Measurements from ENCODE around the gene NCAPG2.

Gene NCAPG2

GRCh38 chr7:158662610-158663427 lies 41.8 kb downstream of the NCAPG2 start:
- Histone ChIP-seq H3K27me3 (replicated peaks; ENCODE audit: control insufficient read depth, insufficient read depth, low read length, poor library complexity, severe bottlenecking) (no peaks in the 10 kb centered on the region), H3K36me3 (ENCODE audit: control insufficient read depth, insufficient read depth, low read length) (no peaks in the 10 kb centered on the region), H3K27ac (ENCODE audit: insufficient read depth, low read length, poor library complexity, severe bottlenecking) (no peak overlapping the region), H3K4me3 (ENCODE audit: insufficient read depth, low read depth, low read length, poor library complexity, severe bottlenecking) (no peak overlapping the region), H3K4me1 (ENCODE audit: control insufficient read depth, insufficient read depth, low read length, poor library complexity, severe bottlenecking) (no peaks in the 10 kb centered on the region), H3K9me3 (ENCODE audit: control insufficient read depth, low read length) (no peaks in the 10 kb centered on the region)
- DNase-seq = no peak

DNA sequence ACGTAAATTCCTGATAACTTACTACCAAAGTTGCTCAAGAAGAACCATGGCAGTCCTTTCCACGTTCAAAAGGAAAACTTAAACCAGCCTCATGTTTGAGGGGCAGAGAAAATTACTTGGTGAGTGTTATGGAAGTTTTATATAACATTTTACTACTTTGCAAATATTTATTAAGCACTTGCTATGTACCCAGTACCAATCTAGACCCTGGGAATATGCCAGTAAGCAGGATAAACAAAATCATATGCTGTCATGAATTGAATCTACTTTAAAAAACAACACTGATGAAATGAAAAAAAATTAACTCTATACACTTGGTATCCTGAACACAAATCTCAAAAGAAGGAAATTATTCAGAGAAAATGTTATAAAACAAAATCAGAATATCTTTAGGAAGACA lies 46.1 kb downstream of the NCAPG2 start:
- no peak for DNase-seq
- Histone ChIP-seq H3K4me3 (ENCODE audit: insufficient read depth, low read depth, low read length, poor library complexity, severe bottlenecking) (no peak overlapping the region), H3K4me1 (ENCODE audit: control insufficient read depth, insufficient read depth, low read length, poor library complexity, severe bottlenecking) (no peaks in the 10 kb centered on the region), H3K27me3 (replicated peaks; ENCODE audit: control insufficient read depth, insufficient read depth, low read length, poor library complexity, severe bottlenecking) (no peaks in the 10 kb centered on the region), H3K9me3 (ENCODE audit: control insufficient read depth, low read length) (no peaks in the 10 kb centered on the region), H3K27ac (ENCODE audit: insufficient read depth, low read length, poor library complexity, severe bottlenecking) (no peak overlapping the region), H3K36me3 (ENCODE audit: control insufficient read depth, insufficient read depth, low read length) (no peaks in the 10 kb centered on the region)

DNA sequence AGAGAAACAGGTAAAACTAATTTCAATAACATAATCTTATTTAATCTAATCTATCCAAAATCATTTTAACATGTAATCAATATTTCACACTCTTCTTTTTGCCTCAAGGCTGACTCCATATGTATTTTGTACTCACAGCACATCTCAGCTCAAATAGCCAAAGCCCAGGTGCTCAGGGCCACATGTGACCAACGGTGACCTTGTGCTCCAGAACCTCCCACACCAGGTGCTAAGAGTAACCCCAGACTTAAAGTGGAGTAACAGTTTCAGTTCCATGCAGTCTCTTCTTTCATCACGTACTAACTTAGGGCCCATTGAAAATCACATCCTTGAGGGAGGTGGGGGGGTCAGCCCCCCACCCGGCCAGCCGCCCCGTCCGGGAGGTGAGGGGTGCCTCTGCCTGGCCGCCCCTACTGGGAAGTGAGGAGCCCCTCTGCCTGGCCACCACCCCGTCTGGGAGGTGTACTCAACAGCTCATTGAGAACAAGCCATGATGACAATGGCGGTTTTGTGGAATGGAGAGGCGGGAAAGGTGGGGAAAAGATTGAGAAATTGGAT lies 47.3 kb downstream of the NCAPG2 start:
- Histone ChIP-seq H3K4me1 (ENCODE audit: control insufficient read depth, insufficient read depth, low read length, poor library complexity, severe bottlenecking) (no peaks in the 10 kb centered on the region), H3K27ac (ENCODE audit: insufficient read depth, low read length, poor library complexity, severe bottlenecking) (no peak overlapping the region), H3K36me3 (ENCODE audit: control insufficient read depth, insufficient read depth, low read length) (no peaks in the 10 kb centered on the region), H3K27me3 (replicated peaks; ENCODE audit: control insufficient read depth, insufficient read depth, low read length, poor library complexity, severe bottlenecking) (no peaks in the 10 kb centered on the region), H3K4me3 (ENCODE audit: insufficient read depth, low read depth, low read length, poor library complexity, severe bottlenecking) (no peak overlapping the region), H3K9me3 (ENCODE audit: control insufficient read depth, low read length) (no peaks in the 10 kb centered on the region)
- DNase-seq = no peak

DNA sequence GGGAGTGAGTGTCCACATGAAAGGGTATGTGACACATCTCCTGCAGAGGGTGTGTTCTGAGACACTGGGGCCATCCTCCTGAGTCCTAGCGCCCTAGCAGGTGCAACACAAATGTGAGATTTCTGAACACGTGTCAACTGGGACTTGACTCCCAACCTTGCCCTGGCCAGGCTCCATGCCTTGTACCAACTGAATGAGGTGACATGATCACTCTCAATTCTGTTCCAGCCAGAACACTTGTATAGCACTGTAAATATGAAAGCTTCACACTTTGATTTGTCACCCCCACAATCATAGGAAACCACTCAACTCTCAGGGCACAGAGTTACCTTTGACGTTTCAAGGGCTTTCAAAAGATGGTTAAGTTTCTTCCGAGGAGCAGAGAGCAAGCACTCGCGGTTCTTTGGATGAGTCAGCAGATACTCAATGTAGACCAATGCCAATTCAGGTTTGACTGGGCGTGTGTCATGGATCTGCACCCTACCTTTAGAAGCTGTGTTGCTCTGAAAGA lies 48.6 kb downstream of the NCAPG2 start:
- H3K27ac ChIP-seq (ENCODE audit: insufficient read depth, low read length, poor library complexity, severe bottlenecking) = no peak overlapping the region
- H3K36me3 ChIP-seq (ENCODE audit: control insufficient read depth, insufficient read depth, low read length) = no peaks in the 10 kb centered on the region
- H3K9me3 ChIP-seq (ENCODE audit: control insufficient read depth, low read length) = no peaks in the 10 kb centered on the region
- H3K4me1 ChIP-seq (ENCODE audit: control insufficient read depth, insufficient read depth, low read length, poor library complexity, severe bottlenecking) = no peaks in the 10 kb centered on the region
- H3K4me3 ChIP-seq (ENCODE audit: insufficient read depth, low read depth, low read length, poor library complexity, severe bottlenecking) = no peak overlapping the region
- no peaks in the 10 kb centered on the region for H3K27me3 ChIP-seq (replicated peaks; ENCODE audit: control insufficient read depth, insufficient read depth, low read length, poor library complexity, severe bottlenecking)
- no peak for DNase-seq

- H3K4me3 ChIP-seq (ENCODE audit: insufficient read depth, low read depth, low read length, poor library complexity, severe bottlenecking) = no peak overlapping the region
- H3K27me3 ChIP-seq (replicated peaks; ENCODE audit: control insufficient read depth, insufficient read depth, low read length, poor library complexity, severe bottlenecking) = no peaks in the 10 kb centered on the region
- no peak overlapping the region for H3K27ac ChIP-seq (ENCODE audit: insufficient read depth, low read length, poor library complexity, severe bottlenecking)
- H3K4me1 ChIP-seq (ENCODE audit: control insufficient read depth, insufficient read depth, low read length, poor library complexity, severe bottlenecking) = no peaks in the 10 kb centered on the region
- DNase-seq = no peak
- no peaks in the 10 kb centered on the region for H3K9me3 ChIP-seq (ENCODE audit: control insufficient read depth, low read length)
- H3K36me3 ChIP-seq (ENCODE audit: control insufficient read depth, insufficient read depth, low read length) = no peaks in the 10 kb centered on the region
These were observed 49.1 kb downstream of the NCAPG2 start for GRCh38 chr7:158655507-158655906.

DNA sequence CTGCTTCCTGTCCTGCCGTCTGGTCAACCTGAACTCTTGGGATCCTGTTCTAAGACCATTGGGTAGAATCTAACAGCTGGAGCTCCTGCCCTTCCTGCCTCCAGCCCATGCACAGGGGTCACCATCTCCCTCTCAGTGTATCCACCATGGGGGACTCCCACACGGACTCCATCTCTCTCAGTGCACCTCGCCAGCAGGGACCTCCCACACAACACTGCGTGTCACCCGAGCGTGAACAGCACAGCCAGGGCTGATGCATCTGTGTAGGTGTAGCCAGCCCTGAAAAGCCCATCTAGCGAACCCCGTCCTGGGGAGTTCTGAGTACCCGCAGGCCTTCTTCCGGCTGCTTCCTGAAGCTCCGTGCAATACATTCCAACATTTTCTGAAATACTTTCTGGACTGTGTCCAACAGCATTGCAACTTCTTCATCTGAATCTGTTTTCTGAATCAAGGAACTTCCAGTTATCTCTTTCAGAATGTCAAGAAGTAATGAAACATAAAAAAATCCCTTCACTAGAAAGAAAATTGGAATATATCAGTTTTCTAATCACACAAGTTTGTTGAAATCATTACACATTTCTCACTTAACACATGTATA lies 52.5 kb downstream of the NCAPG2 start:
- Histone ChIP-seq H3K27ac (ENCODE audit: insufficient read depth, low read length, poor library complexity, severe bottlenecking) (no peak overlapping the region), H3K9me3 (ENCODE audit: control insufficient read depth, low read length) (no peaks in the 10 kb centered on the region), H3K36me3 (ENCODE audit: control insufficient read depth, insufficient read depth, low read length) (no peaks in the 10 kb centered on the region), H3K4me1 (ENCODE audit: control insufficient read depth, insufficient read depth, low read length, poor library complexity, severe bottlenecking) (no peaks in the 10 kb centered on the region), H3K27me3 (replicated peaks; ENCODE audit: control insufficient read depth, insufficient read depth, low read length, poor library complexity, severe bottlenecking) (no peaks in the 10 kb centered on the region), H3K4me3 (ENCODE audit: insufficient read depth, low read depth, low read length, poor library complexity, severe bottlenecking) (no peak overlapping the region)
- no peak for DNase-seq

- DNase-seq = no peak
- no peak overlapping the region for H3K27ac ChIP-seq (ENCODE audit: insufficient read depth, low read length, poor library complexity, severe bottlenecking)
- no peaks in the 10 kb centered on the region for H3K9me3 ChIP-seq (ENCODE audit: control insufficient read depth, low read length)
- H3K4me1 ChIP-seq (ENCODE audit: control insufficient read depth, insufficient read depth, low read length, poor library complexity, severe bottlenecking) = no peaks in the 10 kb centered on the region
- H3K4me3 ChIP-seq (ENCODE audit: insufficient read depth, low read depth, low read length, poor library complexity, severe bottlenecking) = no peak overlapping the region
- H3K27me3 ChIP-seq (replicated peaks; ENCODE audit: control insufficient read depth, insufficient read depth, low read length, poor library complexity, severe bottlenecking) = no peaks in the 10 kb centered on the region
- no peaks in the 10 kb centered on the region for H3K36me3 ChIP-seq (ENCODE audit: control insufficient read depth, insufficient read depth, low read length)
These were observed 53.8 kb downstream of the NCAPG2 start for GRCh38 chr7:158650821-158651225.

DNA sequence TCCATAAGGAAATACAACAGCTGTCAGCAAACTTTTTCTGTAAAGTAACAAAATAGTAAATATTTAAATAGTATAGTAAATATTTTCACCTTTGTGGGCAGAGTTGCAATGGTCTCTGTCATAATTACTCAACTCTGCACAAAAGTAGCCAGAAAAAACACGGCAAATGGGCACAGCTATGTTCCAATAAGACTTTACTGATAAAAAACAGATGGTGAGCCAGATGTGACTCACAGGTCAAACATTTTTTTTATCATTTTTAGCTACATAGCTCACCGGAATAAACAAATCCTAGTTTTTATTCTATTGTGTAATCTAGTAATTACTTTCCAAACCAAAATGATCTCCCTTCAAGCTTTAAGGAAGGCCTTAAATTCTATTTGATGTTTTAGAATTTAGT lies 55.3 kb downstream of the NCAPG2 start:
- no peaks in the 10 kb centered on the region for H3K27me3 ChIP-seq (replicated peaks; ENCODE audit: control insufficient read depth, insufficient read depth, low read length, poor library complexity, severe bottlenecking)
- no peaks in the 10 kb centered on the region for H3K9me3 ChIP-seq (ENCODE audit: control insufficient read depth, low read length)
- no peak overlapping the region for H3K4me3 ChIP-seq (ENCODE audit: insufficient read depth, low read depth, low read length, poor library complexity, severe bottlenecking)
- no peak for DNase-seq
- no peak overlapping the region for H3K27ac ChIP-seq (ENCODE audit: insufficient read depth, low read length, poor library complexity, severe bottlenecking)
- H3K36me3 ChIP-seq (ENCODE audit: control insufficient read depth, insufficient read depth, low read length) = no peaks in the 10 kb centered on the region
- no peaks in the 10 kb centered on the region for H3K4me1 ChIP-seq (ENCODE audit: control insufficient read depth, insufficient read depth, low read length, poor library complexity, severe bottlenecking)

- no peaks in the 10 kb centered on the region for H3K4me1 ChIP-seq (ENCODE audit: control insufficient read depth, insufficient read depth, low read length, poor library complexity, severe bottlenecking)
- H3K36me3 ChIP-seq (ENCODE audit: control insufficient read depth, insufficient read depth, low read length) = no peaks in the 10 kb centered on the region
- H3K27me3 ChIP-seq (replicated peaks; ENCODE audit: control insufficient read depth, insufficient read depth, low read length, poor library complexity, severe bottlenecking) = no peaks in the 10 kb centered on the region
- no peak overlapping the region for H3K4me3 ChIP-seq (ENCODE audit: insufficient read depth, low read depth, low read length, poor library complexity, severe bottlenecking)
- no peaks in the 10 kb centered on the region for H3K9me3 ChIP-seq (ENCODE audit: control insufficient read depth, low read length)
- H3K27ac ChIP-seq (ENCODE audit: insufficient read depth, low read length, poor library complexity, severe bottlenecking) = no peak overlapping the region
- no peak for DNase-seq
These were observed 55.8 kb downstream of the NCAPG2 start for GRCh38 chr7:158648787-158649186.

DNA sequence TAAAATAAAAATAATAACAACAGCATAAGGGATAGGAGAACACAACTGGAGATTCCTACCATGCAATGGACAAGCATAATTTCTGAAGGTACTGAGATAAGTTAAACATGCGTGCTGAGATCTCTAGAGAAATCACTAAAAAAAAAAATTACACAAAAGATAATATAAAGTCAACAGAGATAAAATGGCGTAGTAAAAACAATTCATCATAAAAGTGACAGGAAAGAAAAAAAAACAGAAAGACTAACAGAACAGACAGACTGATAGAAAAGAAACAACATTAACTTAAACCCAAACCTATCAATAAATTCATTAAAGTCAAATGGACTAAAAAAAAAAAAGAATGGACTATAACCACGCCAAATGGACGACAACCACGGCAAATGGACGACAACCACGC lies 56.4 kb downstream of the NCAPG2 start:
- no peak for DNase-seq
- H3K36me3 ChIP-seq (ENCODE audit: control insufficient read depth, insufficient read depth, low read length) = no peaks in the 10 kb centered on the region
- no peaks in the 10 kb centered on the region for H3K27me3 ChIP-seq (replicated peaks; ENCODE audit: control insufficient read depth, insufficient read depth, low read length, poor library complexity, severe bottlenecking)

More for the DNA sequence above, 56.4 kb downstream of the NCAPG2 start:
- no peaks in the 10 kb centered on the region for H3K9me3 ChIP-seq (ENCODE audit: control insufficient read depth, low read length)
- no peaks in the 10 kb centered on the region for H3K4me1 ChIP-seq (ENCODE audit: control insufficient read depth, insufficient read depth, low read length, poor library complexity, severe bottlenecking)
- no peak overlapping the region for H3K4me3 ChIP-seq (ENCODE audit: insufficient read depth, low read depth, low read length, poor library complexity, severe bottlenecking)
- H3K27ac ChIP-seq (ENCODE audit: insufficient read depth, low read length, poor library complexity, severe bottlenecking) = no peak overlapping the region
